ENCODE results near the gene BBLN. TPM values are rescaled to one million over a fixed set of nuclear protein-coding genes. Genes with fewer than 3 reads are reported as not detected.

The BBLN gene
- total RNA-seq, 2 donors from 2014 or later, result 333 to 437 TPM

GRCh38 chr9:128204858-128205257 lies 44.8 kb downstream of the BBLN start:
- Histone ChIP-seq H3K4me3 (no peak overlapping the region), H3K27me3 (replicated peaks; ENCODE audit: insufficient read depth) (no peaks in the 10 kb centered on the region), H3K36me3 (no peaks in the 10 kb centered on the region), H3K9me3 (no peaks in the 10 kb centered on the region), H3K27ac (no peak overlapping the region), H3K4me1 (replicated peaks) (peaks cover 8% of the 10 kb centered on the region)
- no peak for DNase-seq (ENCODE audit: low spot score)
- 71% methylated on average over 7 of the region's 7 CpGs for WGBS
- intact Hi-C loops (cut with DNase I), result no loop called here
- TF ChIP-seq POLR2AphosphoS5 (IDR thresholded peaks at IDR 0.05), result no peak
- no peak for TF ChIP-seq CTCF (IDR thresholded peaks at IDR 0.05)
- no peak for TF ChIP-seq POLR2A (IDR thresholded peaks at IDR 0.05)

- no peak for DNase-seq (ENCODE audit: low spot score)
- H3K9me3 ChIP-seq, result no peaks in the 10 kb centered on the region
- 79% methylated on average over 16 of the region's 16 CpGs for WGBS
- intact Hi-C loops (cut with DNase I), result no loop called here
- H3K27me3 ChIP-seq (replicated peaks; ENCODE audit: insufficient read depth), result no peaks in the 10 kb centered on the region
- no peak overlapping the region for H3K27ac ChIP-seq
- H3K36me3 ChIP-seq, result no peaks in the 10 kb centered on the region
- H3K4me1 ChIP-seq (replicated peaks), result peaks cover 8% of the 10 kb centered on the region
- no peak for TF ChIP-seq CTCF (IDR thresholded peaks at IDR 0.05)
- no peak for TF ChIP-seq POLR2A (IDR thresholded peaks at IDR 0.05)
- TF ChIP-seq POLR2AphosphoS5 (IDR thresholded peaks at IDR 0.05), result no peak
- H3K4me3 ChIP-seq, result no peak overlapping the region
These were observed 45.4 kb downstream of the BBLN start for GRCh38 chr9:128205296-128205944.

- Histone ChIP-seq H3K4me1 (replicated peaks) (peaks cover 8% of the 10 kb centered on the region), H3K27ac (no peak overlapping the region), H3K36me3 (no peaks in the 10 kb centered on the region), H3K4me3 (no peak overlapping the region), H3K27me3 (replicated peaks; ENCODE audit: insufficient read depth) (no peaks in the 10 kb centered on the region), H3K9me3 (no peaks in the 10 kb centered on the region)
- intact Hi-C loops (cut with DNase I), result no loop called here
- DNase-seq (ENCODE audit: low spot score), result no peak
- TF ChIP-seq POLR2AphosphoS5 (IDR thresholded peaks at IDR 0.05) (no peak), CTCF (IDR thresholded peaks at IDR 0.05) (no peak), POLR2A (IDR thresholded peaks at IDR 0.05) (no peak)
- 80% methylated on average over 3 of the region's 3 CpGs for WGBS
These were observed 46.4 kb downstream of the BBLN start for GRCh38 chr9:128206484-128206883.

- H3K27ac ChIP-seq, result no peak overlapping the region
- DNase-seq (ENCODE audit: low spot score), result no peak
- no peaks in the 10 kb centered on the region for H3K9me3 ChIP-seq
- no peaks in the 10 kb centered on the region for H3K36me3 ChIP-seq
- WGBS, result 82% methylated on average over 15 of the region's 15 CpGs
- H3K4me1 ChIP-seq (replicated peaks), result peaks cover 8% of the 10 kb centered on the region
- no peak for TF ChIP-seq POLR2AphosphoS5 (IDR thresholded peaks at IDR 0.05)
- TF ChIP-seq CTCF (IDR thresholded peaks at IDR 0.05), result no peak
- no peak for TF ChIP-seq POLR2A (IDR thresholded peaks at IDR 0.05)
- H3K4me3 ChIP-seq, result no peak overlapping the region
- H3K27me3 ChIP-seq (replicated peaks; ENCODE audit: insufficient read depth), result no peaks in the 10 kb centered on the region
- intact Hi-C loops (cut with DNase I), result no loop called here
These were observed 47.1 kb downstream of the BBLN start for GRCh38 chr9:128206916-128207910.

Measured in prostate gland (tissue), 2 donors.